Transverse colon (tissue), 4 donors: ENCODE measurements around the gene CDH22.

Source experiments
- POLR2A ChIP-seq: fragments of 450-650 bp; IDR thresholded peaks from one replicate; pipeline ENCODE4 v1.6.1; 2016; ENCODE audit warnings: antibody characterized with exemption, mild to moderate bottlenecking, moderate library complexity
- POLR2AphosphoS5 ChIP-seq, 3 donors: sonication (generic); formaldehyde crosslinking; IDR thresholded peaks; one replicate each; pipeline ENCODE4 v1.6.1; 2016; ENCODE audit warnings: antibody characterized with exemption in 3 of 3
- TF ChIP-seq, protein P1 (sequence below), 5 experiments: fragments of 200-600 bp in 3 of 5; fragments of 450-650 bp in 2 of 5; sonication (generic) in 3 of 5; IDR thresholded peaks; 1 replicate in 2 of 5; 2 replicates in 3 of 5; pipeline ENCODE4 v1.5.1; 2016 to 2017; ENCODE audit warnings: antibody characterized with exemption in 5 of 5, inconsistent platforms in 3 of 5, mild to moderate bottlenecking in 2 of 5, moderate library complexity in 1 of 5

DNA sequence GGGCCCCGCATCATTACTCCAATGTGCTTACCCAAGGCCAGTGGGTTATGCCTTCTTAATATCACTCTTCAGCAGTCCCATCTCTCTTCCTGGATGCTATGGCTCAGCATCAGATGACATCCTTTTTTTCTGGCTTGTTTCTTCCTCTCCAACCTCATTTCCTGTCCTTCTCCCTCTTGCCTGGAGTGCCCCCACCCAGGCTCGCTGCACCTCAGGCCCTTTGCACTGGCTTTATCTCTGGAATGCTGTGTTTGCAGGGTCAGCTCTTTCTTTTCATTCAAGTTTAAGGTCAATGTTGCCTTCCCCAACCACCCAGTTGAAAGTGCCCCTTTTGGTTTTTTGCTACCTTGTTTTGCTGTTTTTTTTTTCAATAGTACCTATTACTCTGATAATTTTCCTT is 153.5 kb downstream of the CDH22 start:
- TF ChIP-seq, protein P1, sequence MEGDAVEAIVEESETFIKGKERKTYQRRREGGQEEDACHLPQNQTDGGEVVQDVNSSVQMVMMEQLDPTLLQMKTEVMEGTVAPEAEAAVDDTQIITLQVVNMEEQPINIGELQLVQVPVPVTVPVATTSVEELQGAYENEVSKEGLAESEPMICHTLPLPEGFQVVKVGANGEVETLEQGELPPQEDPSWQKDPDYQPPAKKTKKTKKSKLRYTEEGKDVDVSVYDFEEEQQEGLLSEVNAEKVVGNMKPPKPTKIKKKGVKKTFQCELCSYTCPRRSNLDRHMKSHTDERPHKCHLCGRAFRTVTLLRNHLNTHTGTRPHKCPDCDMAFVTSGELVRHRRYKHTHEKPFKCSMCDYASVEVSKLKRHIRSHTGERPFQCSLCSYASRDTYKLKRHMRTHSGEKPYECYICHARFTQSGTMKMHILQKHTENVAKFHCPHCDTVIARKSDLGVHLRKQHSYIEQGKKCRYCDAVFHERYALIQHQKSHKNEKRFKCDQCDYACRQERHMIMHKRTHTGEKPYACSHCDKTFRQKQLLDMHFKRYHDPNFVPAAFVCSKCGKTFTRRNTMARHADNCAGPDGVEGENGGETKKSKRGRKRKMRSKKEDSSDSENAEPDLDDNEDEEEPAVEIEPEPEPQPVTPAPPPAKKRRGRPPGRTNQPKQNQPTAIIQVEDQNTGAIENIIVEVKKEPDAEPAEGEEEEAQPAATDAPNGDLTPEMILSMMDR (IDR thresholded peaks at IDR 0.05), result no peak
- TF ChIP-seq POLR2A, result no peak
- no peak for TF ChIP-seq POLR2AphosphoS5 (IDR thresholded peaks at IDR 0.05)
